Prostate gland (tissue), 2 donors: ENCODE data around the gene MYO6.

Experiments used
- POLR2AphosphoS5 ChIP-seq: sonication (generic); formaldehyde crosslinking; IDR thresholded peaks from one replicate; pipeline ENCODE4 v1.6.1; 2017; ENCODE audit warnings: antibody characterized with exemption
- TF ChIP-seq, protein P1 (sequence below), 4 experiments: fragments of 200-600 bp in 2 of 4; fragments of 450-650 bp in 2 of 4; sonication (generic) in 2 of 4; IDR thresholded peaks; 1 replicate in 3 of 4; 2 replicates in 1 of 4; pipeline ENCODE4 v1.5.1; 2016 to 2019; ENCODE audit warnings: antibody characterized with exemption in 4 of 4, mild to moderate bottlenecking in 2 of 4, moderate library complexity in 2 of 4

- TF ChIP-seq, protein P1, sequence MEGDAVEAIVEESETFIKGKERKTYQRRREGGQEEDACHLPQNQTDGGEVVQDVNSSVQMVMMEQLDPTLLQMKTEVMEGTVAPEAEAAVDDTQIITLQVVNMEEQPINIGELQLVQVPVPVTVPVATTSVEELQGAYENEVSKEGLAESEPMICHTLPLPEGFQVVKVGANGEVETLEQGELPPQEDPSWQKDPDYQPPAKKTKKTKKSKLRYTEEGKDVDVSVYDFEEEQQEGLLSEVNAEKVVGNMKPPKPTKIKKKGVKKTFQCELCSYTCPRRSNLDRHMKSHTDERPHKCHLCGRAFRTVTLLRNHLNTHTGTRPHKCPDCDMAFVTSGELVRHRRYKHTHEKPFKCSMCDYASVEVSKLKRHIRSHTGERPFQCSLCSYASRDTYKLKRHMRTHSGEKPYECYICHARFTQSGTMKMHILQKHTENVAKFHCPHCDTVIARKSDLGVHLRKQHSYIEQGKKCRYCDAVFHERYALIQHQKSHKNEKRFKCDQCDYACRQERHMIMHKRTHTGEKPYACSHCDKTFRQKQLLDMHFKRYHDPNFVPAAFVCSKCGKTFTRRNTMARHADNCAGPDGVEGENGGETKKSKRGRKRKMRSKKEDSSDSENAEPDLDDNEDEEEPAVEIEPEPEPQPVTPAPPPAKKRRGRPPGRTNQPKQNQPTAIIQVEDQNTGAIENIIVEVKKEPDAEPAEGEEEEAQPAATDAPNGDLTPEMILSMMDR (IDR thresholded peaks at IDR 0.05), result no peak
- TF ChIP-seq POLR2AphosphoS5, result no peak
These were observed 186.4 kb downstream of the MYO6 start for GRCh38 chr6:75935473-75935793.
